Liver (tissue), 9 donors: ENCODE measurements around the gene MYO7A. TPM values are rescaled to one million over a fixed set of nuclear protein-coding genes. Genes with fewer than 3 reads are reported as not detected.

Source experiments
- DNase-seq: peaks from one replicate; pipeline ENCODE4 v3.0.0-alpha.2; 2017; ENCODE audit warnings: low spot score
- H3K27ac ChIP-seq, 2 donors: one replicate each; pipeline ENCODE4 v1.7.0; 2013; ENCODE audit warnings: inconsistent platforms in 2 of 2, low read length in 2 of 2, control low read depth in 1 of 2, low read depth in 1 of 2, mild to moderate bottlenecking in 1 of 2
- H3K27me3 ChIP-seq, 4 donors: one replicate each; pipeline versions ENCODE4 v1.6.1 to v1.7.0; 2013; ENCODE audit warnings: low read length in 3 of 4, inconsistent platforms in 1 of 4, mild to moderate bottlenecking in 1 of 4, moderate library complexity in 1 of 4; ENCODE audit not compliant: control insufficient read depth in 4 of 4, insufficient read depth in 4 of 4
- H3K36me3 ChIP-seq, 4 donors: one replicate each; pipeline versions ENCODE4 v1.6.1 to v1.7.0; 2013; ENCODE audit warnings: low read length in 3 of 4, mild to moderate bottlenecking in 3 of 4, low read depth in 1 of 4, moderate library complexity in 1 of 4; ENCODE audit not compliant: control insufficient read depth in 4 of 4, insufficient read depth in 3 of 4
- H3K4me1 ChIP-seq, 4 donors: one replicate each; pipeline versions ENCODE4 v1.6.1 to v1.7.0; 2013; ENCODE audit warnings: low read length in 3 of 4, mild to moderate bottlenecking in 3 of 4, moderate library complexity in 1 of 4; ENCODE audit not compliant: control insufficient read depth in 4 of 4, insufficient read depth in 4 of 4
- H3K4me3 ChIP-seq, 3 donors: one replicate each; pipeline versions ENCODE4 v1.6.1 to v1.7.0; 2013; ENCODE audit warnings: low read length in 3 of 3, control low read depth in 1 of 3, low read depth in 1 of 3, mild to moderate bottlenecking in 1 of 3
- H3K9ac ChIP-seq, 2 donors: one replicate each; pipeline ENCODE4 v1.7.0; 2013; ENCODE audit warnings: low read length in 2 of 2, mild to moderate bottlenecking in 2 of 2, moderate library complexity in 2 of 2, control low read depth in 1 of 2, low read depth in 1 of 2
- H3K9me3 ChIP-seq, 4 donors: one replicate each; pipeline versions ENCODE4 v1.6.1 to v1.7.0; 2013; ENCODE audit warnings: low read length in 3 of 4; ENCODE audit not compliant: control insufficient read depth in 4 of 4
- ATF3 ChIP-seq: IDR thresholded peaks from 2 replicates; pipeline ENCODE4 v1.6.1; 2016; ENCODE audit warnings: antibody characterized with exemption
- CTCF ChIP-seq: fragments of 150-350 bp; IDR thresholded peaks from 2 replicates; pipeline ENCODE4 v1.5.1; 2017; ENCODE audit warnings: improper control_type of control experiment, low read depth, low read length; ENCODE audit not compliant: missing input control
- EGR1 ChIP-seq, 2 donors: IDR thresholded peaks; 2 replicates each; pipeline ENCODE4 v1.6.1; 2016 to 2018; ENCODE audit warnings: antibody characterized with exemption in 2 of 2, low read depth in 2 of 2
- FOXA1 ChIP-seq: IDR thresholded peaks from 2 replicates; pipeline ENCODE4 v1.6.1; 2016; ENCODE audit warnings: antibody characterized with exemption
- FOXA2 ChIP-seq: IDR thresholded peaks from 2 replicates; pipeline ENCODE4 v1.6.1; 2016; ENCODE audit warnings: antibody characterized with exemption
- GABPA ChIP-seq, 2 donors: IDR thresholded peaks in 1 of 2; conservative IDR thresholded peaks in 1 of 2; 2 replicates each; pipeline ENCODE4 v1.6.1; 2016; ENCODE audit warnings: antibody characterized with exemption in 2 of 2, mild to moderate bottlenecking in 1 of 2, moderate library complexity in 1 of 2
- HNF4A ChIP-seq, 2 donors: conservative IDR thresholded peaks; 2 replicates each; pipeline ENCODE4 v1.6.1; 2016; ENCODE audit warnings: antibody characterized with exemption in 2 of 2, mild to moderate bottlenecking in 2 of 2
- HNF4G ChIP-seq: IDR thresholded peaks from 2 replicates; pipeline ENCODE4 v1.6.1; 2016; ENCODE audit warnings: antibody characterized with exemption
- JUND ChIP-seq, 2 donors: IDR thresholded peaks; 2 replicates each; pipeline ENCODE4 v1.6.1; 2016; ENCODE audit warnings: antibody characterized with exemption in 2 of 2
- MAX ChIP-seq: IDR thresholded peaks from 2 replicates; pipeline ENCODE4 v1.6.1; 2016; ENCODE audit warnings: antibody characterized with exemption
- NR2F2 ChIP-seq: IDR thresholded peaks from 2 replicates; pipeline ENCODE4 v1.6.1; 2016; ENCODE audit warnings: antibody characterized with exemption
- RAD21 ChIP-seq, 2 donors: IDR thresholded peaks; 2 replicates each; pipeline ENCODE4 v1.6.1; 2016; ENCODE audit warnings: antibody characterized with exemption in 2 of 2, mild to moderate bottlenecking in 2 of 2
- REST ChIP-seq: IDR thresholded peaks from 2 replicates; pipeline ENCODE4 v1.6.1; 2016; ENCODE audit warnings: antibody characterized with exemption, mild to moderate bottlenecking
- RXRA ChIP-seq, 2 donors: IDR thresholded peaks; 2 replicates each; pipeline ENCODE4 v1.6.1; 2017 to 2018; ENCODE audit warnings: antibody characterized with exemption in 2 of 2, mild to moderate bottlenecking in 1 of 2
- SP1 ChIP-seq: IDR thresholded peaks from 2 replicates; pipeline ENCODE4 v1.6.1; 2018; ENCODE audit warnings: antibody characterized with exemption, mild to moderate bottlenecking
- TAF1 ChIP-seq: conservative IDR thresholded peaks from 2 replicates; pipeline ENCODE4 v1.6.1; 2016; ENCODE audit warnings: antibody characterized with exemption, mild to moderate bottlenecking
- YY1 ChIP-seq: IDR thresholded peaks from 2 replicates; pipeline ENCODE4 v1.6.1; 2016; ENCODE audit warnings: antibody characterized with exemption, mild to moderate bottlenecking
- ZBTB33 ChIP-seq: IDR thresholded peaks from 2 replicates; pipeline ENCODE4 v1.6.1; 2016; ENCODE audit warnings: antibody characterized with exemption
- whole genome bisulfite sequencing: extraction: QIAGEN DNeasy Blood & Tissue Kit; methylation state at CpG from one replicate; pipeline ENCODE4 v1.1.7; 2013; 5-methylcytosine and 5-hydroxymethylcytosine counted together
- polyA plus RNA-seq, 2 donors: library from polyadenylated mRNA; stranded (reverse) in 1 of 2; unstranded in 1 of 2; fragments of 200-250 nt in 1 of 2; fragments of >200 nt in 1 of 2; fragmentation: Nextera tagmentation in 1 of 2; extraction: Ambion mirVana in 1 of 2; gene quantifications; one replicate each; pipeline versions ENCODE4 v1.2.1 to v1.2.3, GENCODE V29; 2013 to 2015
- total RNA-seq, 2 donors: library from RNA; depleted of rRNA; stranded (reverse); fragments of >200 nt; gene quantifications; one replicate each; pipeline ENCODE4 v1.2.3, GENCODE V29; 2014
- donor health status: healthy.
- donor health status: healthy.
- donor health status: healthy.
- donor health status: healthy.
- donor health status: healthy.

MYO7A gene
- total and polyA plus RNA-seq, 4 donors: 7.3 to 33.6 (median 11.3) TPM

GRCh38 chr11:77172666-77172982 is 44.6 kb downstream of the MYO7A start:
- no peaks in the 10 kb centered on the region for H3K27me3 ChIP-seq
- peaks cover 9 to 33% (median 23%) of the 10 kb centered on the region in 4 donors for H3K4me1 ChIP-seq
- no peaks in the 10 kb centered on the region for H3K9me3 ChIP-seq
- TF ChIP-seq YY1 (no peak), RXRA (IDR thresholded peaks at IDR 0.05) (peak in 1 of 2 donors; percentile 21), ATF3 (no peak), MAX (no peak)
- WGBS: 76% methylated on average over 16 of the region's 16 CpGs
- peak; percentile 50 for DNase-seq
- H3K9ac ChIP-seq: no peak overlapping the region
- H3K4me3 ChIP-seq: no peak overlapping the region
- no peak overlapping the region for H3K27ac ChIP-seq
- peaks cover 0 to 3% (median 2%) of the 10 kb centered on the region in 4 donors for H3K36me3 ChIP-seq

GRCh38 chr11:77173494-77173893 is 45.4 kb downstream of the MYO7A start:
- H3K4me1 ChIP-seq: peaks cover 9 to 36% (median 25%) of the 10 kb centered on the region in 4 donors
- no peak overlapping the region for H3K4me3 ChIP-seq
- 81% methylated on average over 10 of the region's 10 CpGs for WGBS
- no peak overlapping the region for H3K9ac ChIP-seq
- H3K9me3 ChIP-seq: no peaks in the 10 kb centered on the region
- H3K27ac ChIP-seq: no peak overlapping the region
- no peaks in the 10 kb centered on the region for H3K27me3 ChIP-seq
- H3K36me3 ChIP-seq: peaks cover 0 to 9% (median 3%) of the 10 kb centered on the region in 4 donors
- DNase-seq: no peak
- no peak for TF ChIP-seq REST
- no peak for TF ChIP-seq TAF1
- TF ChIP-seq CTCF: no peak
- no peak for TF ChIP-seq FOXA1
- no peak for TF ChIP-seq HNF4A (conservative IDR thresholded peaks at IDR 0.05)
- TF ChIP-seq ZBTB33: no peak
- no peak for TF ChIP-seq NR2F2
- TF ChIP-seq RAD21 (IDR thresholded peaks at IDR 0.05): no peak
- TF ChIP-seq HNF4G: no peak
- TF ChIP-seq RXRA (IDR thresholded peaks at IDR 0.05): no peak
- TF ChIP-seq YY1: no peak
- no peak for TF ChIP-seq EGR1 (IDR thresholded peaks at IDR 0.05; ENCODE audit: low read depth in 2 of 2)
- TF ChIP-seq GABPA (IDR thresholded peaks at IDR 0.05 in 1 of 2, conservative IDR thresholded peaks at IDR 0.05 in 1 of 2): no peak
- TF ChIP-seq ATF3: no peak
- TF ChIP-seq FOXA2: no peak
- no peak for TF ChIP-seq JUND (IDR thresholded peaks at IDR 0.05)
- no peak for TF ChIP-seq SP1
- TF ChIP-seq MAX: no peak
